PFSK-1 (cell line): ENCODE measurements around the gene CD164L2.

Source experiments
- TAF1 ChIP-seq: IDR thresholded peaks from 2 replicates; pipeline ENCODE4 v1.6.1; 2012; ENCODE audit warnings: low read length, control low read depth, borderline replicate concordance; ENCODE audit not compliant: insufficient read depth
- TF ChIP-seq, protein P1 (sequence below), 2 experiments: IDR thresholded peaks; 2 replicates each; pipeline versions ENCODE4 v1.6.1 to v1.8.0; 2011 to 2012; ENCODE audit warnings: low read depth in 2 of 2, low read length in 2 of 2, control low read depth in 1 of 2, inconsistent platforms in 1 of 2, mild to moderate bottlenecking in 1 of 2, moderate library complexity in 1 of 2; ENCODE audit not compliant: insufficient read depth in 1 of 2

DNA sequence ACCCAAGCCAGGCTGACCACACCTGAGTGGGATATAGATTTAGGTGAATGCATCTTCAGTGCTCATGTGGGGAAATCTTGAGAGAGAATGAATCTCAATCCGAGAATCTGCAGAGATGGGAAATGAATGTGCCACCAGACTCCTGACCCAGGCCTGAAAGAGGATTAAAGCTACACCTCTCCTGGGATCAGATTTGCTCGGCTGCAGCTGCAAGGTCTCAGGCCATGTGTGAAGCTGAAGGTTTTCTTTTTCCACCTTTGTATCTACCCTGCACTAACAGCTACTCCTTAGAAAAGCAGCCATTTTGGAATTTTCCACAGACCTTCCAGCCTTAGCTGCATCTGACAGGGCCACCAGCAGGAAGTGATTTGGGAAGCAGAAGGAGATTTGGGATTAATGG, 27.6 kb upstream of the CD164L2 start:
- TF ChIP-seq, protein P1, sequence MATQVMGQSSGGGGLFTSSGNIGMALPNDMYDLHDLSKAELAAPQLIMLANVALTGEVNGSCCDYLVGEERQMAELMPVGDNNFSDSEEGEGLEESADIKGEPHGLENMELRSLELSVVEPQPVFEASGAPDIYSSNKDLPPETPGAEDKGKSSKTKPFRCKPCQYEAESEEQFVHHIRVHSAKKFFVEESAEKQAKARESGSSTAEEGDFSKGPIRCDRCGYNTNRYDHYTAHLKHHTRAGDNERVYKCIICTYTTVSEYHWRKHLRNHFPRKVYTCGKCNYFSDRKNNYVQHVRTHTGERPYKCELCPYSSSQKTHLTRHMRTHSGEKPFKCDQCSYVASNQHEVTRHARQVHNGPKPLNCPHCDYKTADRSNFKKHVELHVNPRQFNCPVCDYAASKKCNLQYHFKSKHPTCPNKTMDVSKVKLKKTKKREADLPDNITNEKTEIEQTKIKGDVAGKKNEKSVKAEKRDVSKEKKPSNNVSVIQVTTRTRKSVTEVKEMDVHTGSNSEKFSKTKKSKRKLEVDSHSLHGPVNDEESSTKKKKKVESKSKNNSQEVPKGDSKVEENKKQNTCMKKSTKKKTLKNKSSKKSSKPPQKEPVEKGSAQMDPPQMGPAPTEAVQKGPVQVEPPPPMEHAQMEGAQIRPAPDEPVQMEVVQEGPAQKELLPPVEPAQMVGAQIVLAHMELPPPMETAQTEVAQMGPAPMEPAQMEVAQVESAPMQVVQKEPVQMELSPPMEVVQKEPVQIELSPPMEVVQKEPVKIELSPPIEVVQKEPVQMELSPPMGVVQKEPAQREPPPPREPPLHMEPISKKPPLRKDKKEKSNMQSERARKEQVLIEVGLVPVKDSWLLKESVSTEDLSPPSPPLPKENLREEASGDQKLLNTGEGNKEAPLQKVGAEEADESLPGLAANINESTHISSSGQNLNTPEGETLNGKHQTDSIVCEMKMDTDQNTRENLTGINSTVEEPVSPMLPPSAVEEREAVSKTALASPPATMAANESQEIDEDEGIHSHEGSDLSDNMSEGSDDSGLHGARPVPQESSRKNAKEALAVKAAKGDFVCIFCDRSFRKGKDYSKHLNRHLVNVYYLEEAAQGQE (IDR thresholded peaks at IDR 0.05; ENCODE audit: insufficient read depth in 1 of 2, low read depth in 2 of 2, low read length in 2 of 2): no peak
- TF ChIP-seq TAF1: no peak
